PC-3 (cell line): ENCODE data around the gene CHD6. TPM values are rescaled to one million over a fixed set of nuclear protein-coding genes. Genes with fewer than 3 reads are reported as not detected.

ENCODE experiments used
- ATAC-seq: fragments of 200-7000 bp; cut with Tn5 transposase; 2 replicates; pipeline ENCODE4 v1.9.1; 2020; ENCODE audit warnings: mild to moderate bottlenecking, moderate library complexity
- BruUV-seq: library from RNA; stranded (reverse); fragments of 400-500 nt; replicated peaks from 2 replicates; lab custom pipeline; 2021; lab: Mats Ljungman, UMichigan
- CTCF ChIA-PET: fragments of 300-600 bp; sonication (Branson Sonifier 250); formaldehyde crosslinking; loops from one replicate; lab custom pipeline; 2022; ENCODE audit warnings: antibody characterized with exemption; lab: Charles Lee
- POLR2A ChIA-PET: fragments of 300-600 bp; sonication (Branson Sonifier 250); formaldehyde crosslinking; loops from one replicate; lab custom pipeline; 2022; ENCODE audit warnings: antibody characterized with exemption; ENCODE audit not compliant: unreplicated experiment; lab: Charles Lee
- DNase-seq: peaks from one replicate; pipeline ENCODE4 v3.0.0-alpha.2; 2015
- H2AFZ ChIP-seq: fragments of 300-600 bp; sonication (generic); 2 replicates; pipeline ENCODE4 v1.6.0; 2016; ENCODE audit warnings: antibody characterized with exemption, low read length
- H3F3A ChIP-seq: fragments of 300-600 bp; sonication (generic); one replicate; pipeline ENCODE4 v1.6.0; 2017; ENCODE audit warnings: antibody characterized with exemption, low read length, control low read depth, mild to moderate bottlenecking; ENCODE audit not compliant: unreplicated experiment
- H3K27ac ChIP-seq: fragments of 300-600 bp; sonication (generic); 2 replicates; pipeline ENCODE4 v1.5.1; 2016; ENCODE audit warnings: mild to moderate bottlenecking, low read length
- H3K27me3 ChIP-seq: fragments of 300-600 bp; sonication (generic); 2 replicates; pipeline ENCODE4 v1.6.1; 2016; ENCODE audit warnings: low read length, mixed read lengths
- H3K36me3 ChIP-seq: fragments of 300-600 bp; sonication (generic); 2 replicates; pipeline ENCODE4 v1.6.1; 2016; ENCODE audit warnings: low read depth, mixed run types, low read length, mixed read lengths
- H3K4me1 ChIP-seq: fragments of 300-600 bp; sonication (generic); 2 replicates; pipeline ENCODE4 v1.5.1; 2016; ENCODE audit warnings: low read length; ENCODE audit not compliant: insufficient read depth
- H3K4me2 ChIP-seq: fragments of 300-600 bp; sonication (generic); 2 replicates; pipeline ENCODE4 v1.6.0; 2016; ENCODE audit warnings: low read length
- H3K4me3 ChIP-seq: fragments of 300-600 bp; sonication (generic); 2 replicates; pipeline ENCODE4 v1.5.1; 2016; ENCODE audit warnings: mild to moderate bottlenecking, low read length, mixed read lengths
- H3K79me2 ChIP-seq: fragments of 300-600 bp; sonication (generic); 2 replicates; pipeline ENCODE4 v1.6.1; 2017; ENCODE audit warnings: low read length, mixed read lengths
- H3K9ac ChIP-seq: fragments of 300-600 bp; sonication (generic); 2 replicates; pipeline ENCODE4 v1.6.0; 2016; ENCODE audit warnings: mild to moderate bottlenecking, low read length
- H3K9me2 ChIP-seq: fragments of 300-600 bp; sonication (generic); replicated peaks from 2 replicates; pipeline ENCODE4 v1.6.1; 2016; ENCODE audit warnings: mixed run types, low read length, mixed read lengths
- H3K9me3 ChIP-seq: fragments of 300-600 bp; sonication (generic); 2 replicates; pipeline ENCODE4 v1.6.1; 2016; ENCODE audit warnings: low read length, mixed read lengths
- H4K20me1 ChIP-seq: fragments of 300-600 bp; sonication (generic); 2 replicates; pipeline ENCODE4 v1.6.1; 2016; ENCODE audit warnings: low read length, mixed read lengths
- EZH2 ChIP-seq: fragments of 300-600 bp; sonication (generic); IDR thresholded peaks from one replicate; pipeline ENCODE4 v1.6.1; 2017; ENCODE audit warnings: antibody characterized with exemption, mild to moderate bottlenecking, low read length; ENCODE audit not compliant: unreplicated experiment
- EZH2phosphoT487 ChIP-seq: fragments of 300-600 bp; sonication (generic); IDR thresholded peaks from 2 replicates; pipeline ENCODE4 v1.6.1; 2018; ENCODE audit warnings: mild to moderate bottlenecking, antibody characterized with exemption, low read length, borderline replicate concordance
- intact Hi-C: fragments of 100-400 bp; cut with micrococcal nuclease; formaldehyde crosslinking; loops from 2 replicates; pipeline ENCODE4 v1.9.0; 2023
- total RNA-seq: library from RNA; depleted of rRNA; stranded (reverse); fragments of >200 nt; gene quantifications from 2 replicates; pipeline ENCODE4 v1.2.3, GENCODE V29; 2014
- TF ChIP-seq, protein P1 (sequence below): fragments of 300-600 bp; sonication (generic); conservative IDR thresholded peaks from 2 replicates; pipeline ENCODE4 v1.5.1; 2017; ENCODE audit warnings: antibody characterized with exemption, low read depth, mild to moderate bottlenecking, low read length

Gene CHD6
- total RNA-seq, 1 experiment from 2014 or later = 19.5 TPM

DNA sequence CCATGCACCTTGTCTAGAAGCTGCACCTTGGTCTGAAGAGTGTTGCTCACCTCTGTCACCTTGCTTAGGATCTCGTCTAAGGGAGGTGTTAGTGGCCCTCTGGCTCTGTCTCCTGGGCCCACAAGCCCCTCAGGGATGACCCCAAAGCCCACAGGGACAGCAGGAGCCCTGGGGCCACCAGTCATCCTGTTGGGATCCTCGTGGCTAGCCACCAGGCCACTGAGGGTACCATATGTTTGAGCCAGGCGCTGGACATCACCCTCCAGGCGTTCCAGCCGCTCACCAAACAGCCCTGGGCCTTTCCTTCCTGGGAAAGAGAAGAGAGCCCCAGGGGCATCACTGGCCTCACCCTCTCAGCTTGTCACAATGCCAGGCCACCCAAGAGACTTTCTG lies 255.4 kb downstream of the CHD6 start:
- H4K20me1 ChIP-seq = no peaks in the 10 kb centered on the region
- H2AFZ ChIP-seq = no peak overlapping the region
- no peak for TF ChIP-seq EZH2
- TF ChIP-seq, protein P1, sequence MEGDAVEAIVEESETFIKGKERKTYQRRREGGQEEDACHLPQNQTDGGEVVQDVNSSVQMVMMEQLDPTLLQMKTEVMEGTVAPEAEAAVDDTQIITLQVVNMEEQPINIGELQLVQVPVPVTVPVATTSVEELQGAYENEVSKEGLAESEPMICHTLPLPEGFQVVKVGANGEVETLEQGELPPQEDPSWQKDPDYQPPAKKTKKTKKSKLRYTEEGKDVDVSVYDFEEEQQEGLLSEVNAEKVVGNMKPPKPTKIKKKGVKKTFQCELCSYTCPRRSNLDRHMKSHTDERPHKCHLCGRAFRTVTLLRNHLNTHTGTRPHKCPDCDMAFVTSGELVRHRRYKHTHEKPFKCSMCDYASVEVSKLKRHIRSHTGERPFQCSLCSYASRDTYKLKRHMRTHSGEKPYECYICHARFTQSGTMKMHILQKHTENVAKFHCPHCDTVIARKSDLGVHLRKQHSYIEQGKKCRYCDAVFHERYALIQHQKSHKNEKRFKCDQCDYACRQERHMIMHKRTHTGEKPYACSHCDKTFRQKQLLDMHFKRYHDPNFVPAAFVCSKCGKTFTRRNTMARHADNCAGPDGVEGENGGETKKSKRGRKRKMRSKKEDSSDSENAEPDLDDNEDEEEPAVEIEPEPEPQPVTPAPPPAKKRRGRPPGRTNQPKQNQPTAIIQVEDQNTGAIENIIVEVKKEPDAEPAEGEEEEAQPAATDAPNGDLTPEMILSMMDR = no peak
- TF ChIP-seq EZH2phosphoT487 = no peak
- no peaks in the 10 kb centered on the region for H3K9me3 ChIP-seq
- intact Hi-C loops = no loop called here
- H3K9me2 ChIP-seq = no peaks in the 10 kb centered on the region
- peaks cover 34% of the 10 kb centered on the region for H3K27me3 ChIP-seq
- ChIA-PET POLR2A (no interaction called here), CTCF (no interaction called here)
- no peak overlapping the region for H3K4me2 ChIP-seq
- no peaks in the 10 kb centered on the region for H3K79me2 ChIP-seq
- H3K4me1 ChIP-seq = no peaks in the 10 kb centered on the region
- DNase-seq = no peak
- no peak for ATAC-seq
- no peak overlapping the region for H3K27ac ChIP-seq
- no peak overlapping the region for H3K9ac ChIP-seq
- no TSS peak for BruUV-seq
- H3F3A ChIP-seq = no peaks in the 10 kb centered on the region
- no peak overlapping the region for H3K4me3 ChIP-seq
- peaks cover under 1% of the 10 kb centered on the region; the same call in 1 of the 2 replicates for H3K36me3 ChIP-seq

DNA sequence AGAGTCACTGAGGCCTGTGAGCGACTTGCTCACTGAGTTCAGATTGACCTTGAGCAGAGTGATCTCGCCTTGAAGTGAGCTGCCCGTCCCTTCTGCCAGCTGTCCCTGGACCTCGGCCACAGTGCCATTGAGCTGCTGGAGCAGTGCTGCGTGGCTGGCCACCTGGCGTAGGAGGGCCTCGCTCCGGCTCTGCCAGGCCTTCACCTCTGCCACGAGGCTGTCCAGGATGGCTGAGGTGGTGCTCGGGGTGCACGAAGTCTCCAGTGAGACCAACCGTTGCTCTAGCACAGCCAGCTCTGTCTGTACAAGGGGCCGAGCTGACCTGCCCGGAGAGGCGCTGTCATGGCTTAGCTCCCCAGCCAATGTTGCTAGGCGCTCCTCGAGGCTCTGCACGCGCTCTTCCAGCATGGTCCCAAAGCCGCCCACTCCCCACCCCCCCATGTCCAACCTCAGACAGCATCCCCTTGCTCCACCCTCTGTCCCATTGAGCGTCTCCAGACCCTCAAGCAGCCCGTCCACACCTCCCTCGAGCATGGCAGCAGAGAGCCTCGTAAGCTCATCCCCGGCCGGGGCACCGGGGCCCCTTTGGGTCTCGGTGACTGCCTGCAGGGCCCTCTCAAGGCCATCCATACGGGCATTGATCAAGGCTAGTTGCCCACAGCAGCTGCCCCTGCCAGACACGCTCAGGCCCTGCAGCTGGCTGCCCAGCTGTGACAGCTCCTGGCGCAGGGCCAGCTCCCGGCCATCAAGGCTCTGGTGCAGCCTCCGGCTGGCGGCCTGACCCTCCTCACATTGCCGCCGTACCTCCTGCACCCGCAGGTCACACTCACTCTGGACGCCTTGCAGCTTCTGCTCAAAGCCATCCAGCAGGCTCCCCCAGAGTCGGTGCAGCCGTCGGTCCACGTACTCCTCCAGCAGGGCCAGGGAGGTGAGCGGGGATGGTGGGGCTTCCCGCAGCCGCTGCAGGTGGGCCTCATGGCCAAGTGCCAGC lies 256.1 kb downstream of the CHD6 start:
- no peaks in the 10 kb centered on the region for H4K20me1 ChIP-seq
- H3K79me2 ChIP-seq = no peaks in the 10 kb centered on the region
- POLR2A ChIA-PET = no interaction called here
- H3K9me2 ChIP-seq = no peaks in the 10 kb centered on the region
- H3K4me2 ChIP-seq = no peak overlapping the region
- ATAC-seq (no peak), DNase-seq (no peak)
- H3K36me3 ChIP-seq = peaks cover 7% of the 10 kb centered on the region; the same call in 1 of the 2 replicates
- no peak overlapping the region for H3K9ac ChIP-seq
- TF ChIP-seq EZH2phosphoT487 (no peak), EZH2 (no peak)
- no TSS peak for BruUV-seq
- peaks cover 27% of the 10 kb centered on the region for H3K27me3 ChIP-seq
- CTCF ChIA-PET = interaction anchor here (1.0 kb wide), 1 partner anchor 22 kb away, joined by 4 read pairs; the partner anchor contains the start of gene LPIN3
- H3K27ac ChIP-seq = no peak overlapping the region
- H3K4me1 ChIP-seq = no peaks in the 10 kb centered on the region
- H2AFZ ChIP-seq = no peak overlapping the region
- H3K4me3 ChIP-seq = no peak overlapping the region
- no peaks in the 10 kb centered on the region for H3F3A ChIP-seq
- no peaks in the 10 kb centered on the region for H3K9me3 ChIP-seq
- intact Hi-C loops = no loop called here

DNA sequence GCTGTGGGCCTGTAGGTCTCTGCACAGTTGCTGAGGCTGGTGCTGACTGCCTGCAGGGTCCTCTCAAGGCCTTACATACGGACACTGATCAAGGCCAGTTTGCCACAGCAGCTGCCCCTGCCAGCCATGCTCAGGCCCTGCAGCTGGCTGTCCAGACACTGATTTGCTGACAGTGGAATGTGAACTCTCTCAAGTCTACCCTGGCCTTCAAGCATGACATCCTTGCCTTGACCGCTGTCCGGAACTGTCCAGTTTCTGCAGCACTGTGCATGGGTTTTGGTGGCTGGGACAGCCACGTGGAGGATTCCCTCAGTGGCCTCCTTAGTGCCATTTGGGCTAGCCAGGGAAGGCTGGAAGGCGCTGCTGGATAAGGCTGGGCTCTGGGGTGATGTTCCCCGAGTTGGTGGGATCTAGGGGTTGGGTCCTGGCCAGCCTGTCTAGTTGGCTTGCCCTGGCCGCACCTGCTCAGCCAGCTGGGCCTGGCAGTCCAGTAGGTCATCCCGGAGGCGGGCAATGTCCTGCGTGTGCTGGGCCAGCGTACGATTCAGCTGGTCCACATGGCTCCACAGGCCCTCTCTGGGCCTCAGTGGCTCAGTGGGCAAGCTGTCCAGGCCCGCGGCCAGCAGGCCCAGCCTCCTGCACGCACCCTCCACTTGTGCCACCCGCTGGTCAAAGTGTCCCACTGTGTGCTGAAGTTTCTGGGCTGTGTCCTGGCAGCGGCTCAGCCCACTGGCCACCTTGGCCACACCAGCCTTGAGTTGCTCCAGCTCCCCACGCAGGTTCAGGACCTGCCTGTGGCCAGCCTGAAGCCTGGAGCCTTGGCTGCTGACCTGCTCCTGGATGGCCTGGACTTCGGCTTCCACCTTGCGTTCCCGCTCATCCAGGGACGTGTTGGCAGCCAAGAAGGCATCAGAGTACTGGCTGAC lies 257.1 kb downstream of the CHD6 start:
- no peak overlapping the region for H3K4me2 ChIP-seq
- H3K4me3 ChIP-seq = no peak overlapping the region
- no peaks in the 10 kb centered on the region for H3K9me3 ChIP-seq
- no peak overlapping the region for H3K27ac ChIP-seq
- intact Hi-C loops = no loop called here
- ChIA-PET CTCF (interaction anchor here (1.0 kb wide), 1 partner anchor 21 kb away, joined by 4 read pairs; the partner anchor contains the start of gene LPIN3), POLR2A (no interaction called here)
- H3K9me2 ChIP-seq = no peaks in the 10 kb centered on the region
- H3K27me3 ChIP-seq = peaks cover 22% of the 10 kb centered on the region
- H3F3A ChIP-seq = no peaks in the 10 kb centered on the region
- no peak for TF ChIP-seq EZH2phosphoT487
- no peak for TF ChIP-seq EZH2
- TF ChIP-seq, protein P1 = no peak
- H3K79me2 ChIP-seq = no peaks in the 10 kb centered on the region
- H3K4me1 ChIP-seq = no peaks in the 10 kb centered on the region
- no peaks in the 10 kb centered on the region for H4K20me1 ChIP-seq
- no peak for DNase-seq
- H2AFZ ChIP-seq = no peak overlapping the region
- ATAC-seq = no peak; the same call in 1 of the 2 replicates
- H3K36me3 ChIP-seq = peaks cover 8% of the 10 kb centered on the region; the same call in 1 of the 2 replicates
- no TSS peak for BruUV-seq
- H3K9ac ChIP-seq = no peak overlapping the region
